Muscle of back (tissue), 11 donors: Measurements from ENCODE around the gene SIL1. TPM values are rescaled to one million over a fixed set of nuclear protein-coding genes. Genes with fewer than 3 reads are reported as not detected.
A peak's percentile ranks its signal among the peaks of the same experiment; 100 is the strongest.
"Not testable (repeated sequence)": the region's sequence is repeated elsewhere in the genome, so short reads cannot be mapped to it uniquely, and the experiment has no call there.

Experiments used
- DNase-seq, 3 donors: peaks; one replicate each; pipeline versions ENCODE4 v3.0.0 to v3.0.0-alpha.2; 2013
- polyA plus RNA-seq, 10 donors: library from polyadenylated mRNA; unstranded; fragments of 120-200 nt; gene quantifications; one replicate each; pipeline ENCODE4 v1.2.1, GENCODE V29; 2013; ENCODE audit not compliant: insufficient read length in 10 of 10

The SIL1 gene
- polyA plus RNA-seq, 10 donors: 21.2 to 33.5 (median 25.3) TPM

- DNase-seq: no peak
These were observed 122.8 kb downstream of the SIL1 start for GRCh38 chr5:139075066-139076050.

- DNase-seq: not testable (repeated sequence)
These were observed 124.2 kb downstream of the SIL1 start for GRCh38 chr5:139073956-139074355.

GRCh38 chr5:139068494-139069151 is 129.5 kb downstream of the SIL1 start:
- DNase-seq: no peak

GRCh38 chr5:139068060-139068459 is 130.1 kb downstream of the SIL1 start:
- no peak for DNase-seq

- no peak for DNase-seq
These were observed 132.9 kb downstream of the SIL1 start for GRCh38 chr5:139065306-139065705.

- DNase-seq: no peak
These were observed 133.6 kb downstream of the SIL1 start for GRCh38 chr5:139064613-139065012.

- no peak for DNase-seq
These were observed 134.5 kb downstream of the SIL1 start for GRCh38 chr5:139063664-139064054.

GRCh38 chr5:139062910-139063663 is 135.1 kb downstream of the SIL1 start:
- DNase-seq: no peak

GRCh38 chr5:139061856-139062255 is 136.3 kb downstream of the SIL1 start:
- DNase-seq: no peak

- DNase-seq: peak; percentile 27 to 53 (median 32)
These were observed 136.9 kb downstream of the SIL1 start for GRCh38 chr5:139061274-139061673.

GRCh38 chr5:139058121-139058520 is 140.0 kb downstream of the SIL1 start:
- DNase-seq: peak in 1 of 3 donors; percentile 57

GRCh38 chr5:139057045-139057939 is 140.9 kb downstream of the SIL1 start:
- not testable (repeated sequence) for DNase-seq

GRCh38 chr5:139052975-139053374 is 145.2 kb downstream of the SIL1 start:
- DNase-seq: no peak

- DNase-seq: no peak
These were observed 146.8 kb downstream of the SIL1 start for GRCh38 chr5:139051392-139051791.

GRCh38 chr5:139050432-139050831 is 147.7 kb downstream of the SIL1 start:
- no peak for DNase-seq

GRCh38 chr5:139049780-139050179 is 148.4 kb downstream of the SIL1 start:
- no peak for DNase-seq

GRCh38 chr5:139046551-139046950 is 151.6 kb downstream of the SIL1 start:
- no peak for DNase-seq

GRCh38 chr5:139043157-139043905 is 154.8 kb downstream of the SIL1 start:
- no peak for DNase-seq

- no peak for DNase-seq
These were observed 158.1 kb downstream of the SIL1 start for GRCh38 chr5:139040081-139040480.

- no peak for DNase-seq
These were observed 159.4 kb downstream of the SIL1 start for GRCh38 chr5:139038613-139039305.
